Measurements from ENCODE around the gene RPS17.
"Not testable (repeated sequence)": the region's sequence is repeated elsewhere in the genome, so short reads cannot be mapped to it uniquely, and the experiment has no call there.

Gene RPS17

DNA sequence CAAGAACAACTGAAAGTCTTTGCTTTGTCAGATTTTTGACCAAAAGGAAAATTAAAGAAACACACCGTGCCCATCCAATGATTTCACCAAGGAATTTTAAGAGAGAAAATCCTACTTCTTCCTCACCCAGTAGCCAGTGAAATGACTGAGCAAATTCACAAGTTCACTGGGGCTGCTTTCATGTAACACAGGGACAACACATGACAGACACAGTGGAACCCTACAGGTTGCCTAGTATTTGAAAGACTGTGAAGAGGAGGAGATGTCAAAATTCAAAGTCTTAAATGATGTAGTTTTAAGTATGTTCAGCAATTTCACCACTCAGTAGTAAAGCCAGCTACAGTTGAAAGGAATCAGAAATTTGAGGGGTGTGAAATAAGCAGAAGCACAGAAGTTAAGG, 33.2 kb downstream of the RPS17 start:
- not testable (repeated sequence) for DNase-seq

DNA sequence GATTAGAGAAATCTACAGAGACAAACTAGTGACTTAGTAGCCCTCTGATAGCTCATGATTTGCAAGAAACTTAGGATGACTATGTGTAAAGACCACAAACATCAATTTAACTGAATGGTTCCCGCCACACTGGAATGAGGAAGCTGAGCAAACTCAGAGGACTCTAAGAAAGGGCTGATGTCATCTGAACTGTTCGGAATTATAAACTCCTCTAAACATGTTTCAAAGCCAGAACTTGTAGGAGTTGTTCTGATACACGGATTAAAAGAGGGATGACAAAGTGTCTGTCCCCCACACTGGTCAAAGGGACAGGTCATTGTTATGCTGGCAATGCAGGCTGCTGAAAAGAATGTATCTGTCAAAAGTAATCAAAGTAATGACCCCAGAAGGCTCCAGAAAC, 34.4 kb downstream of the RPS17 start:
- DNase-seq, result not testable (repeated sequence)

DNA sequence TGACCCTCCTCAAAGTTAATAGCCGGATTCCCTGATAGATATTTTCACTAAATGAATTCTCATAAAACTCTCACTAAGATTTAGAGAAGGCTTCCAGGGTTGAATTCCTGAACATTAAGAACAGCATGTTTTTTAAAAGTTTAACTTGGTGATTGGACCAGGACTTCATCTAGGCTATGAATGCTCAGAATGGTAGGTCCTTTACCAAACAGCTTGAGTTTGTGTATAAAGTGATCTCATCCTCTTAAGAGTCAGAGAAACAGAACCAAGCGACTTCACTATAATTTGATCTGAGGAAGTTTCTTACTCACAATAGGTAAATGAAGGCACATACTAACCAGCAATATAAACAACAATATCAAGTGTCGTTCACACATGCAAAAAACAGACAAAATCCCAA, 36.2 kb downstream of the RPS17 start:
- DNase-seq, result not testable (repeated sequence)

DNA sequence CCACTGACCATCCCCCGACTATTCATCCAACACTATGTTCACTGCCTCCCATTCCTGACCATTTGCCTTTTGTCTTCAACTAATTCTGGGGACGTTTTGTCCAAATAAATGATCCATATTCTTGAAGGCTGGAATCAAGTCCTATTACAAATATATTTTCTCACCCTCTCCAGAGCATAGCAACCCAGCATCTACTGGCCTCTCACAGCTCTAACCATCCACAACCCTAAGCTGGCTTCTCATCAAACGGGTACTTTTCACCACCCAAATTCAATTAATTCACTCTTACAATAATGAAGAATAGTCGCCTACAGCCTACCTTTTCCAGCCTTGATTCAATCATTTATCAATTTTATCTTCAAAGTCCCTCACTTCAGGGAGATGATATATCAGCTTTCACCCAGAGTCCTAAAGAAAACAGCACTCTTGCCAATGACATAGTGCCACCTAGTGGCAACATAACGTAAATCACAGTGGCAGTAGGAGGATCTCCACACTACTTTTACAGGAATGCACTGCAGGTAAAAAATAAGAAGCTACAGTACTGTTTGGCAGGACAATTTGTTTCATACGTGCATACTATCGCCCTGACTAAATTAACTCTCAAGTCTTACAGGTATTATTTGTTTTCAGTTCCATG, 37.4 kb downstream of the RPS17 start:
- DNase-seq, result peak in 1 of 2 experiments; percentile 4

DNA sequence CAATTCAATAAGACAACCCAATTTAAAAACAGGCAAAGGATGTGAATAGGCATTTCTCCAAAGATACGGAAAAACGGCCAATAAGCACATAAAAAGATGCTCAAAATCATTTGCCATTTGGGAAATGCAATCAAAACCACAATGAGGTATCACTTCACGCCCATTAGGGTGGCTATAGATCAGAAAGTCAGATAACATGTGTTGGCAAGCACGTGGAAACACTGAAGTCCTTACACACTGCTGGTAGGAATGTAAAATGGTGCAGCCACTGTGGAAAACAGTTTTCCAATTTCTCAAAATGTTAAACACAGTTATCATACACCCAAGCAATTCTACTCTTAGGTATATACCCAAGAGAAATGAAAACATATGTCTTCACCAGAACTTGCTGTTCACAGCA, 39.5 kb downstream of the RPS17 start:
- DNase-seq, result not testable (repeated sequence)

DNA sequence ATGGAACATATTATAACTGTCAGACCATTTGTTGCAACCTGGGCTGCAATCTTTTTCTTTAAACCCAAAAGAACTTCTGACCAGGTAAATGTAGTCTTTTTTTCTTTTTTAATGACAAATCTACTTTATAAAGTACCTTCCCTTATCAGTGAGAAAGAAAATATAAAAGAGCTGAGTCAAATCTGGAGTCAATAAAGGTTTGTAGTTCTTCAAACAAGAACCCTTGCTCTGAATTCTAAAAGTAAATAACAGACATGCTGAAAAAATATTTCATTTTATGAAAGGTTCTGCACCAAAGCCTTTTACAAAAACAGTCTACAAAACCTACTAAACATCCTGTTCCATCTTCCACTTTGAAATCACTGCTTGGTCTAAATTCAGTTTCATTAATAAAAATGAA, 42.3 kb downstream of the RPS17 start:
- not testable (repeated sequence) for DNase-seq

DNA sequence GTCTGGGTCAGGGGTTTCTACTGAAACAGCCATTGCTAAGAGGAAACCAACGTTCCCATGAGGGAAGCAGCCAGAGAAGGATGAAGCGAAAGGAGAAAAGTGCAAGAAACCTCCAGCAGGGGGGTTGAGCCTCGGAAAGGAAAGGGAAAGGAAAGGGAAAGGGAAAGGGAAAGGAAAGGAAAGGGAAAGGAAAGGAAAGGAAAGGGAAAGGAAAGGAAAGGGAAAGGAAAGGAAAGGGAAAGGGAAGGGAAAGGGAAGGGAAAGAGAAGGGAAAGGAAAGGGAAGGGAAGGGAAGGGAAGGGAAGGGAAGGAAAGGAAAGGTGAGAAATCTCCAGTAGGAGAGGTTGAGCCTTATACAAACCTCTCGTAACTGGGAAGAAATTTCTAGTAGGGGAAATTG, 52.0 kb downstream of the RPS17 start:
- not testable (repeated sequence) for DNase-seq

DNA sequence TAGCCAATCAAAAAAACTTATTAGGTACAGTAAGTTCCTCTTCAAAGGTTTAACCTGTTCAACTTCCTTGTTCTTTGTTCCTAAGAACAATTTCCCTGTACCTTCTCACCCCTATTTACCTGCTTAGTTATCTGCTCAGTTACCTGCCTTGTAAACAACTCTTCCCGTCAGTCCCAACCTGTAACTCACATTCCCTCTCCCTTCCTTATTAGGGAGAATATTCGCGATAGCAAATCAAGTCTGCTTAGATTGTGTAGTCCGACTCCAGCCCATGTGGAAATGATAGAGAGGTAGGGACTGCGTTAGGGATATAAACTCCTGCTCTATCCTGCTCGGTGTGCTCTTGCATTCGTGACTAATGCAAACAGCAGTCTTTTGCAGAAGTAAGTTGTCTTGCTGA, 53.2 kb downstream of the RPS17 start:
- DNase-seq, result not testable (repeated sequence)

Data from activated CD4-positive, alpha-beta T cell treated with anti-CD3 and anti-CD28 coated beads, Interleukin-2, amount 50 U/mL, for 4 hours (primary cell).